ENCODE data around the gene SLC25A11.

GRCh38 chr17:4893721-4894560 lies 45.9 kb downstream of the SLC25A11 start:
- TF ChIP-seq CTCF (IDR thresholded peaks at IDR 0.05; ENCODE audit: poor library complexity) = no peak
- TF ChIP-seq EZH2phosphoT487 (IDR thresholded peaks at IDR 0.05; ENCODE audit: low read depth, severe bottlenecking, unreplicated experiment) = no peak
- no peak for TF ChIP-seq EZH2 (IDR thresholded peaks at IDR 0.05; ENCODE audit: borderline replicate concordance)
